ENCODE measurements around the gene GALNT18. TPM values are rescaled to one million over a fixed set of nuclear protein-coding genes. Genes with fewer than 3 reads are reported as not detected.
A peak's percentile ranks its signal among the peaks of the same experiment; 100 is the strongest.

GALNT18 gene
- total and polyA plus RNA-seq, 8 donors = 2.0 to 8.9 (median 4.7) TPM

DNA sequence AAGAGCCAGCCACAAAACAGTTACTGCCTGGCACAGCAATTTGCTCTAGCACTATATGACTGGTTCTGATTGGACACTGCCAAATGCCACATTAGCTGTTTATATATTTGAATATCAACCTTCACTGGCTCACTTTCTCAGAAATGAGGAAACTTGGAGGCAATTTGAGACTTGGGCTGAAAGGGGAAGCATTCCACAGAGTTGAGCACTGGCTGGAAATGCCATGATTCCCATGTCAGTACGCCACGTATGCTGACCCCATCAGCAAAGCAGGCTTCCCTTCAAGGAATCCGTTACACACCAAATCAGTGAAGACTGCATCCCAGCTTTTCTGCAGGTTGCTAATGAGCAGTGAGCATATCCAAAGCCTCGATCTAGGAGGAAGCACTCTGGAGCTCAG lies 34.7 kb downstream of the GALNT18 start:
- H3K9me3 ChIP-seq = no peaks in the 10 kb centered on the region
- intact Hi-C loops (cut with DNase I) = no loop called here
- WGBS, 2 donors = 85 to 90% methylated on average over 4 of the region's 4 CpGs
- H3K27ac ChIP-seq = no peak overlapping the region
- TF ChIP-seq, protein P1, sequence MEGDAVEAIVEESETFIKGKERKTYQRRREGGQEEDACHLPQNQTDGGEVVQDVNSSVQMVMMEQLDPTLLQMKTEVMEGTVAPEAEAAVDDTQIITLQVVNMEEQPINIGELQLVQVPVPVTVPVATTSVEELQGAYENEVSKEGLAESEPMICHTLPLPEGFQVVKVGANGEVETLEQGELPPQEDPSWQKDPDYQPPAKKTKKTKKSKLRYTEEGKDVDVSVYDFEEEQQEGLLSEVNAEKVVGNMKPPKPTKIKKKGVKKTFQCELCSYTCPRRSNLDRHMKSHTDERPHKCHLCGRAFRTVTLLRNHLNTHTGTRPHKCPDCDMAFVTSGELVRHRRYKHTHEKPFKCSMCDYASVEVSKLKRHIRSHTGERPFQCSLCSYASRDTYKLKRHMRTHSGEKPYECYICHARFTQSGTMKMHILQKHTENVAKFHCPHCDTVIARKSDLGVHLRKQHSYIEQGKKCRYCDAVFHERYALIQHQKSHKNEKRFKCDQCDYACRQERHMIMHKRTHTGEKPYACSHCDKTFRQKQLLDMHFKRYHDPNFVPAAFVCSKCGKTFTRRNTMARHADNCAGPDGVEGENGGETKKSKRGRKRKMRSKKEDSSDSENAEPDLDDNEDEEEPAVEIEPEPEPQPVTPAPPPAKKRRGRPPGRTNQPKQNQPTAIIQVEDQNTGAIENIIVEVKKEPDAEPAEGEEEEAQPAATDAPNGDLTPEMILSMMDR (IDR thresholded peaks at IDR 0.05) = no peak
- H3K36me3 ChIP-seq = no peaks in the 10 kb centered on the region
- no peak for ATAC-seq
- H3K4me1 ChIP-seq = no peaks in the 10 kb centered on the region
- DNase-seq = no peak
- no peak overlapping the region for H3K4me3 ChIP-seq
- no peak for FAIRE-seq
- H3K27me3 ChIP-seq = no peaks in the 10 kb centered on the region

DNA sequence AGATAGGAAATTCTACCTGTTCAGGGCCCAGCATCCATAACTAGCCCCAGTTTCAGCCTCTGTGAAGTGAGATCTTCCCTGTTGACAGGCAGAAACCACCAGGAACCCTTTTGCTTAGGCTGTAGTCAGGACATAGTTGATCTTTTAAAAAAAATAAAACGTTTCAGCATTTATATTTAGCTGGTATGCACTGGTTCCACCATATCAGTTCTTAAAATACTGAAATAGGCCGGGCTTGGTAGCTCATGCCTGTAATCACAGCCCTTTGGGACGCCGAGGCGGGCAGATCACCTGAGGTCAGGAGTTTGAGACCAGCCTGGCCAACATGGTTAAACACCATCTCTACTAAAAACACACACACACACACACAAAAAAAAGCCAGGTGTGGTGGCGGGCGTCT lies 35.3 kb downstream of the GALNT18 start:
- Histone ChIP-seq H3K4me1 (no peaks in the 10 kb centered on the region), H3K27ac (no peak overlapping the region), H3K27me3 (no peaks in the 10 kb centered on the region), H3K9me3 (no peaks in the 10 kb centered on the region), H3K36me3 (no peaks in the 10 kb centered on the region), H3K4me3 (no peak overlapping the region)
- TF ChIP-seq, protein P1 (IDR thresholded peaks at IDR 0.05) = no peak
- DNase-seq (no peak), ATAC-seq (no peak), FAIRE-seq (no peak)
- intact Hi-C loops (cut with DNase I) = no loop called here
- 87 to 88% methylated on average over 7 of the region's 7 CpGs for WGBS, 2 donors

DNA sequence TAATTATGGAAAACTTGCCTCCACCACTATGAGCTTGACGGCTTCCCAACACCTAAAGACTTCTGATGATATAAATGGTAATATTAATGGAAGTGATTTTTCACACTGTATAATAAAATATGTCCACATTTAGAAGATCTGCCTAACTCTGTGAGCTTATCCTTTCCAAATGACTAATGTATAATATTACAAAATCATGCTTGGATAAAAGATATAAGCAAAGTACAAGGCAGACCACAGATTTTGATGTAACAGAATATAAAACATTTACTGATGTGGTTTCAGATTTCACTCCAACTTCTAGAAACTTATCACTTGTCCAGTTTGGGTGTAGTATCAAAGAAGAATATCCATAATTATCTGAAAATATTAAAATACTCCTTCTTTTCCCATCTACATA lies 36.9 kb downstream of the GALNT18 start:
- H3K36me3 ChIP-seq = no peaks in the 10 kb centered on the region
- H3K9me3 ChIP-seq = no peaks in the 10 kb centered on the region
- no peak for ATAC-seq
- no peak overlapping the region for H3K27ac ChIP-seq
- FAIRE-seq = no peak
- WGBS, 2 donors = 92 to 93% methylated on average over 1 of the region's 1 CpG
- DNase-seq = no peak
- no peaks in the 10 kb centered on the region for H3K4me1 ChIP-seq
- H3K27me3 ChIP-seq = no peaks in the 10 kb centered on the region
- H3K4me3 ChIP-seq = no peak overlapping the region
- TF ChIP-seq, protein P1 (IDR thresholded peaks at IDR 0.05) = no peak
- intact Hi-C loops (cut with DNase I) = no loop called here

DNA sequence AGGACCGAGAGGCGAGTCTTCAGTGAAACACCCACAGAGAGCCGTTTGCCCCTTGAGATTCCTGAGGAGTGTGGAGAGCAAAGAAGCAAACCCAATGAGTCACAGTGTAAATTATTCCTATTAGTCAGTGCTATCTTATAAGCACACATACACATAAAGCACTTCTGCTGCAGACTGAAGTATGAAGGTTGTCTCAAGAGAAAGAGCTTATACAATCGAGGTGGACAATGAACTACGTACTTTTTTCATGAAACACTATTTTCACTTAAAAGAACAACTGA lies 37.3 kb downstream of the GALNT18 start:
- Histone ChIP-seq H3K27me3 (no peaks in the 10 kb centered on the region), H3K4me3 (no peak overlapping the region), H3K36me3 (no peaks in the 10 kb centered on the region), H3K27ac (no peak overlapping the region), H3K9me3 (no peaks in the 10 kb centered on the region), H3K4me1 (no peaks in the 10 kb centered on the region)
- FAIRE-seq = no peak
- ATAC-seq = peak in 2 of 4 donors; percentile 23 to 25
- TF ChIP-seq, protein P1 (IDR thresholded peaks at IDR 0.05) = no peak
- 70 to 76% methylated on average over 5 of the region's 5 CpGs for WGBS, 2 donors
- no peak for DNase-seq
- intact Hi-C loops (cut with DNase I) = no loop called here

GRCh38 chr11:11583801-11584529 lies 37.8 kb downstream of the GALNT18 start:
- 81 to 82% methylated on average over 9 of the region's 9 CpGs for WGBS, 2 donors
- intact Hi-C loops (cut with DNase I) = no loop called here

More at GRCh38 chr11:11583801-11584529, 37.8 kb downstream of the GALNT18 start:
- H3K4me3 ChIP-seq = no peak overlapping the region
- no peaks in the 10 kb centered on the region for H3K9me3 ChIP-seq
- H3K27ac ChIP-seq = no peak overlapping the region
- FAIRE-seq = no peak
- DNase-seq = no peak
- H3K4me1 ChIP-seq = no peaks in the 10 kb centered on the region
- no peak for ATAC-seq
- no peaks in the 10 kb centered on the region for H3K27me3 ChIP-seq
- no peaks in the 10 kb centered on the region for H3K36me3 ChIP-seq
- TF ChIP-seq, protein P1 (IDR thresholded peaks at IDR 0.05) = no peak

Data from pancreas (tissue), 10 donors.